Liver (tissue), 9 donors: ENCODE results near the gene IGF2BP1. TPM values are rescaled to one million over a fixed set of nuclear protein-coding genes. Genes with fewer than 3 reads are reported as not detected.

ENCODE experiments used
- DNase-seq: peaks from one replicate; pipeline ENCODE4 v3.0.0-alpha.2; 2017; ENCODE audit warnings: low spot score
- H3K27ac ChIP-seq, 2 donors: one replicate each; pipeline ENCODE4 v1.7.0; 2013; ENCODE audit warnings: inconsistent platforms in 2 of 2, low read length in 2 of 2, control low read depth in 1 of 2, low read depth in 1 of 2, mild to moderate bottlenecking in 1 of 2
- H3K27me3 ChIP-seq, 4 donors: one replicate each; pipeline versions ENCODE4 v1.6.1 to v1.7.0; 2013; ENCODE audit warnings: low read length in 3 of 4, inconsistent platforms in 1 of 4, mild to moderate bottlenecking in 1 of 4, moderate library complexity in 1 of 4; ENCODE audit not compliant: control insufficient read depth in 4 of 4, insufficient read depth in 4 of 4
- H3K36me3 ChIP-seq, 4 donors: one replicate each; pipeline versions ENCODE4 v1.6.1 to v1.7.0; 2013; ENCODE audit warnings: low read length in 3 of 4, mild to moderate bottlenecking in 3 of 4, low read depth in 1 of 4, moderate library complexity in 1 of 4; ENCODE audit not compliant: control insufficient read depth in 4 of 4, insufficient read depth in 3 of 4
- H3K4me1 ChIP-seq, 4 donors: one replicate each; pipeline versions ENCODE4 v1.6.1 to v1.7.0; 2013; ENCODE audit warnings: low read length in 3 of 4, mild to moderate bottlenecking in 3 of 4, moderate library complexity in 1 of 4; ENCODE audit not compliant: control insufficient read depth in 4 of 4, insufficient read depth in 4 of 4
- H3K4me3 ChIP-seq, 3 donors: one replicate each; pipeline versions ENCODE4 v1.6.1 to v1.7.0; 2013; ENCODE audit warnings: low read length in 3 of 3, control low read depth in 1 of 3, low read depth in 1 of 3, mild to moderate bottlenecking in 1 of 3
- H3K9ac ChIP-seq, 2 donors: one replicate each; pipeline ENCODE4 v1.7.0; 2013; ENCODE audit warnings: low read length in 2 of 2, mild to moderate bottlenecking in 2 of 2, moderate library complexity in 2 of 2, control low read depth in 1 of 2, low read depth in 1 of 2
- H3K9me3 ChIP-seq, 4 donors: one replicate each; pipeline versions ENCODE4 v1.6.1 to v1.7.0; 2013; ENCODE audit warnings: low read length in 3 of 4; ENCODE audit not compliant: control insufficient read depth in 4 of 4
- ATF3 ChIP-seq: IDR thresholded peaks from 2 replicates; pipeline ENCODE4 v1.6.1; 2016; ENCODE audit warnings: antibody characterized with exemption
- CTCF ChIP-seq: fragments of 150-350 bp; IDR thresholded peaks from 2 replicates; pipeline ENCODE4 v1.5.1; 2017; ENCODE audit warnings: improper control_type of control experiment, low read depth, low read length; ENCODE audit not compliant: missing input control
- EGR1 ChIP-seq, 2 donors: IDR thresholded peaks; 2 replicates each; pipeline ENCODE4 v1.6.1; 2016 to 2018; ENCODE audit warnings: antibody characterized with exemption in 2 of 2, low read depth in 2 of 2
- FOXA1 ChIP-seq: IDR thresholded peaks from 2 replicates; pipeline ENCODE4 v1.6.1; 2016; ENCODE audit warnings: antibody characterized with exemption
- FOXA2 ChIP-seq: IDR thresholded peaks from 2 replicates; pipeline ENCODE4 v1.6.1; 2016; ENCODE audit warnings: antibody characterized with exemption
- GABPA ChIP-seq, 2 donors: IDR thresholded peaks in 1 of 2; conservative IDR thresholded peaks in 1 of 2; 2 replicates each; pipeline ENCODE4 v1.6.1; 2016; ENCODE audit warnings: antibody characterized with exemption in 2 of 2, mild to moderate bottlenecking in 1 of 2, moderate library complexity in 1 of 2
- HNF4A ChIP-seq, 2 donors: conservative IDR thresholded peaks; 2 replicates each; pipeline ENCODE4 v1.6.1; 2016; ENCODE audit warnings: antibody characterized with exemption in 2 of 2, mild to moderate bottlenecking in 2 of 2
- HNF4G ChIP-seq: IDR thresholded peaks from 2 replicates; pipeline ENCODE4 v1.6.1; 2016; ENCODE audit warnings: antibody characterized with exemption
- JUND ChIP-seq, 2 donors: IDR thresholded peaks; 2 replicates each; pipeline ENCODE4 v1.6.1; 2016; ENCODE audit warnings: antibody characterized with exemption in 2 of 2
- MAX ChIP-seq: IDR thresholded peaks from 2 replicates; pipeline ENCODE4 v1.6.1; 2016; ENCODE audit warnings: antibody characterized with exemption
- NR2F2 ChIP-seq: IDR thresholded peaks from 2 replicates; pipeline ENCODE4 v1.6.1; 2016; ENCODE audit warnings: antibody characterized with exemption
- RAD21 ChIP-seq, 2 donors: IDR thresholded peaks; 2 replicates each; pipeline ENCODE4 v1.6.1; 2016; ENCODE audit warnings: antibody characterized with exemption in 2 of 2, mild to moderate bottlenecking in 2 of 2
- REST ChIP-seq: IDR thresholded peaks from 2 replicates; pipeline ENCODE4 v1.6.1; 2016; ENCODE audit warnings: antibody characterized with exemption, mild to moderate bottlenecking
- RXRA ChIP-seq, 2 donors: IDR thresholded peaks; 2 replicates each; pipeline ENCODE4 v1.6.1; 2017 to 2018; ENCODE audit warnings: antibody characterized with exemption in 2 of 2, mild to moderate bottlenecking in 1 of 2
- SP1 ChIP-seq: IDR thresholded peaks from 2 replicates; pipeline ENCODE4 v1.6.1; 2018; ENCODE audit warnings: antibody characterized with exemption, mild to moderate bottlenecking
- TAF1 ChIP-seq: conservative IDR thresholded peaks from 2 replicates; pipeline ENCODE4 v1.6.1; 2016; ENCODE audit warnings: antibody characterized with exemption, mild to moderate bottlenecking
- YY1 ChIP-seq: IDR thresholded peaks from 2 replicates; pipeline ENCODE4 v1.6.1; 2016; ENCODE audit warnings: antibody characterized with exemption, mild to moderate bottlenecking
- ZBTB33 ChIP-seq: IDR thresholded peaks from 2 replicates; pipeline ENCODE4 v1.6.1; 2016; ENCODE audit warnings: antibody characterized with exemption
- WGBS: extraction: QIAGEN DNeasy Blood & Tissue Kit; methylation state at CpG from one replicate; pipeline ENCODE4 v1.1.7; 2013; 5-methylcytosine and 5-hydroxymethylcytosine counted together
- polyA plus RNA-seq, 2 donors: library from polyadenylated mRNA; stranded (reverse) in 1 of 2; unstranded in 1 of 2; fragments of 200-250 nt in 1 of 2; fragments of >200 nt in 1 of 2; fragmentation: Nextera tagmentation in 1 of 2; extraction: Ambion mirVana in 1 of 2; gene quantifications; one replicate each; pipeline versions ENCODE4 v1.2.1 to v1.2.3, GENCODE V29; 2013 to 2015
- total RNA-seq, 2 donors: library from RNA; depleted of rRNA; stranded (reverse); fragments of >200 nt; gene quantifications; one replicate each; pipeline ENCODE4 v1.2.3, GENCODE V29; 2014
- donor health status: healthy.
- donor health status: healthy.
- donor health status: healthy.
- donor health status: healthy.
- donor health status: healthy.

IGF2BP1 gene
- total and polyA plus RNA-seq, 4 donors = 22.6 TPM; not detected in 3

GRCh38 chr17:49002766-49003165 lies 5.6 kb downstream of the IGF2BP1 start:
- no peak for DNase-seq
- no peak overlapping the region for H3K9ac ChIP-seq
- TF ChIP-seq HNF4G (no peak), ATF3 (no peak), HNF4A (conservative IDR thresholded peaks at IDR 0.05) (no peak), EGR1 (IDR thresholded peaks at IDR 0.05; ENCODE audit: low read depth in 2 of 2) (no peak), YY1 (no peak)
- H3K27ac ChIP-seq = no peak overlapping the region
- H3K27me3 ChIP-seq = peaks cover 4 to 28% (median 11%) of the 10 kb centered on the region in 4 donors
- H3K4me1 ChIP-seq = peaks cover 0 to 6% (median under 1%) of the 10 kb centered on the region in 4 donors
- no peak overlapping the region for H3K4me3 ChIP-seq
- H3K36me3 ChIP-seq = no peaks in the 10 kb centered on the region
- H3K9me3 ChIP-seq = peaks cover 0 to 3% (median 0%) of the 10 kb centered on the region in 4 donors

- Histone ChIP-seq H3K4me3 (no peak overlapping the region), H3K36me3 (no peaks in the 10 kb centered on the region), H3K9me3 (no peaks in the 10 kb centered on the region), H3K27me3 (peaks cover 4 to 28% (median 9%) of the 10 kb centered on the region in 4 donors), H3K4me1 (peaks cover 0 to 3% (median 0%) of the 10 kb centered on the region in 4 donors), H3K27ac (no peak overlapping the region), H3K9ac (no peak overlapping the region)
- peak; percentile 56 for DNase-seq
- WGBS = 10% methylated on average over 39 of the region's 39 CpGs
- TF ChIP-seq HNF4G (no peak), TAF1 (no peak), RXRA (IDR thresholded peaks at IDR 0.05) (no peak), FOXA1 (no peak), MAX (no peak), NR2F2 (no peak)
Observed at GRCh38 chr17:49003557-49004511, 6.6 kb downstream of the IGF2BP1 start.

- DNase-seq = no peak
- H3K9me3 ChIP-seq = no peaks in the 10 kb centered on the region
- H3K27ac ChIP-seq = no peak overlapping the region
- WGBS = 32% methylated on average over 2 of the region's 2 CpGs
- H3K4me3 ChIP-seq = no peak overlapping the region
- no peaks in the 10 kb centered on the region for H3K36me3 ChIP-seq
- H3K4me1 ChIP-seq = peaks cover 0 to 3% (median 0%) of the 10 kb centered on the region in 4 donors
- H3K27me3 ChIP-seq = peaks cover 2 to 28% (median 9%) of the 10 kb centered on the region in 4 donors
- no peak overlapping the region for H3K9ac ChIP-seq
- no peak for TF ChIP-seq RAD21 (IDR thresholded peaks at IDR 0.05)
- TF ChIP-seq JUND (IDR thresholded peaks at IDR 0.05) = no peak
- no peak for TF ChIP-seq REST
- no peak for TF ChIP-seq MAX
- TF ChIP-seq CTCF = no peak
- no peak for TF ChIP-seq TAF1
- no peak for TF ChIP-seq NR2F2
- no peak for TF ChIP-seq FOXA2
- TF ChIP-seq HNF4A (conservative IDR thresholded peaks at IDR 0.05) = no peak
- no peak for TF ChIP-seq EGR1 (IDR thresholded peaks at IDR 0.05; ENCODE audit: low read depth in 2 of 2)
- no peak for TF ChIP-seq ATF3
- no peak for TF ChIP-seq SP1
- no peak for TF ChIP-seq FOXA1
- TF ChIP-seq YY1 = no peak
- no peak for TF ChIP-seq HNF4G
- no peak for TF ChIP-seq ZBTB33
- no peak for TF ChIP-seq GABPA (IDR thresholded peaks at IDR 0.05 in 1 of 2, conservative IDR thresholded peaks at IDR 0.05 in 1 of 2)
Observed at GRCh38 chr17:49005140-49005539, 8.0 kb downstream of the IGF2BP1 start.
